CD4-positive, CD25-positive, alpha-beta regulatory T cell (primary cell): ENCODE results near the gene RANBP9. TPM values are rescaled to one million over a fixed set of nuclear protein-coding genes. Genes with fewer than 3 reads are reported as not detected.

Experiments used
- ATAC-seq, 2 donors: fragments of 150-1000 bp; cut with Tn5 transposase; one replicate each; pipeline ENCODE4 v1.10.0; 2021; ENCODE audit warnings: low read depth in 2 of 2, moderate number of reproducible peaks in 2 of 2, moderate library complexity in 1 of 2
- DNase-seq, 3 donors: peaks; one replicate each; pipeline versions ENCODE4 v3.0.0 to v3.0.0-alpha.2; 2012 to 2022; ENCODE audit warnings: mixed read lengths in 1 of 3
- H3K27ac ChIP-seq: one replicate; pipeline ENCODE4 v1.7.0; 2013; ENCODE audit warnings: mild to moderate bottlenecking, low read length; ENCODE audit not compliant: insufficient read depth, poor library complexity, severe bottlenecking
- H3K27me3 ChIP-seq: one replicate; pipeline ENCODE4 v1.7.0; 2013; ENCODE audit warnings: low read length; ENCODE audit not compliant: control insufficient read depth, insufficient read depth
- H3K36me3 ChIP-seq: one replicate; pipeline ENCODE4 v1.7.0; 2013; ENCODE audit warnings: mild to moderate bottlenecking, low read length, moderate library complexity; ENCODE audit not compliant: control insufficient read depth, insufficient read depth
- H3K4me1 ChIP-seq: 2 replicates; pipeline ENCODE4 v1.7.0; 2013; ENCODE audit warnings: mild to moderate bottlenecking, low read length; ENCODE audit not compliant: insufficient read depth, control insufficient read depth, poor library complexity, severe bottlenecking
- H3K4me3 ChIP-seq: one replicate; pipeline ENCODE4 v1.7.0; 2013; ENCODE audit warnings: low read depth, mild to moderate bottlenecking, low read length, moderate library complexity
- H3K9me3 ChIP-seq, 2 experiments: 1 replicate in 1 of 2; 2 replicates in 1 of 2; pipeline ENCODE4 v1.7.0; 2013; ENCODE audit warnings: low read length in 2 of 2, mild to moderate bottlenecking in 1 of 2, moderate library complexity in 1 of 2; ENCODE audit not compliant: control insufficient read depth in 2 of 2
- H3K27ac Mint-ChIP-seq, 3 donors: one replicate each; pipeline ENCODE4 v1.8.0; 2020 to 2022; ENCODE audit warnings: mild to moderate bottlenecking in 3 of 3, mixed read lengths in 3 of 3, moderate library complexity in 2 of 3
- H3K27me3 Mint-ChIP-seq: one replicate; pipeline ENCODE4 v1.8.0; 2022; ENCODE audit warnings: mild to moderate bottlenecking, mixed read lengths
- H3K36me3 Mint-ChIP-seq: one replicate; pipeline ENCODE4 v1.8.0; 2020; ENCODE audit warnings: mixed read lengths
- H3K4me1 Mint-ChIP-seq, 4 donors: one replicate each; pipeline ENCODE4 v1.8.0; 2020 to 2022; ENCODE audit warnings: mixed read lengths in 4 of 4, mild to moderate bottlenecking in 1 of 4
- H3K4me3 Mint-ChIP-seq, 4 donors: one replicate each; pipeline ENCODE4 v1.8.0; 2020 to 2022; ENCODE audit warnings: mild to moderate bottlenecking in 4 of 4, mixed read lengths in 4 of 4, moderate library complexity in 3 of 4
- H3K9me3 Mint-ChIP-seq, 7 donors: one replicate each; pipeline ENCODE4 v1.8.0; 2020 to 2022; ENCODE audit warnings: mixed read lengths in 7 of 7, mild to moderate bottlenecking in 3 of 7, moderate library complexity in 2 of 7
- polyA plus RNA-seq, 4 donors: library from polyadenylated mRNA; unstranded; fragments of 300-500 nt; fragmentation: Illumina TruSeq; gene quantifications; one replicate each; pipeline ENCODE4 v1.2.3, GENCODE V29; 2021
- total RNA-seq: library from RNA; stranded (reverse); gene quantifications from one replicate; pipeline ENCODE4 v1.2.3, GENCODE V29; 2022

Gene RANBP9
- total and polyA plus RNA-seq, 5 donors from 2014 or later = 5.6 to 85.5 (median 11.0) TPM

DNA sequence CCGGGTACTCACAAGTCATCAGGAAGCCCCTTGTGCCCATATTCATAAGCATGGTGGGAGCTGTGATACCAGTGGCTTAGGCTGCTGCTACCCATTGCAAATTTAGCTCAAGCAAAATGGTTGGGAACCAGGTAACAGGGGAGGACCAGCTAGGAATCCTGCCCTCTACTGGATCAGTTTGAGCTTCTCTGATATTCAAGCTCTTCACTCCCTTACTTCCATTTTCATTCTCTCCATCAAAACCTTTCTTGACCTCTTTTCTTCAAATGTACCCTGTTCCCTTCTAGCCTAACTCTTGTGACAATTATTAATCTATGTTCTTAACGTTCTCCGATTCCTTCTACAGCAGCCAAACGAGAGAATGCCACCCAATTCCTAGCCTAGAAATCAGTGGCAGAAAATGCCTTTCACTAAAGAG lies 86.8 kb downstream of the RANBP9 start:
- Histone ChIP-seq H3K27ac (peak overlapping the region; percentile 48), H3K4me1 (peaks cover 4% of the 10 kb centered on the region), H3K9me3 (no peaks in the 10 kb centered on the region), H3K4me3 (no peak overlapping the region), H3K36me3 (peaks cover 91% of the 10 kb centered on the region), H3K27me3 (no peaks in the 10 kb centered on the region)
- ATAC-seq (peak; percentile 61 to 69), DNase-seq (peak in 2 of 3 donors; percentile 48 to 73)
- Mint-ChIP-seq H3K9me3 (no peaks in the 10 kb centered on the region), H3K27ac (peak overlapping the region; percentile 59 to 92 (median 75)), H3K4me1 (peaks cover 14 to 47% (median 30%) of the 10 kb centered on the region in 4 donors), H3K4me3 (no peak overlapping the region), H3K27me3 (no peaks in the 10 kb centered on the region), H3K36me3 (peaks cover 51% of the 10 kb centered on the region)

GRCh38 chr6:13617066-13617465 lies 94.6 kb downstream of the RANBP9 start:
- Histone ChIP-seq H3K36me3 (peaks cover 43% of the 10 kb centered on the region), H3K4me3 (no peak overlapping the region), H3K4me1 (peaks cover 26% of the 10 kb centered on the region), H3K27me3 (no peaks in the 10 kb centered on the region), H3K27ac (peak overlapping the region; percentile 84), H3K9me3 (no peaks in the 10 kb centered on the region)
- H3K9me3 Mint-ChIP-seq = no peaks in the 10 kb centered on the region
- DNase-seq (no peak), ATAC-seq (no peak)
- H3K4me3 Mint-ChIP-seq = peak overlapping the region; percentile 94 to 99 (median 96)
- peaks cover 25% of the 10 kb centered on the region for H3K36me3 Mint-ChIP-seq
- peak overlapping the region in 2 of 3 donors; percentile 87 to 98 for H3K27ac Mint-ChIP-seq
- no peaks in the 10 kb centered on the region for H3K27me3 Mint-ChIP-seq
- H3K4me1 Mint-ChIP-seq = peaks cover 16 to 55% (median 37%) of the 10 kb centered on the region in 4 donors

GRCh38 chr6:13615792-13616120 lies 95.9 kb downstream of the RANBP9 start:
- Histone ChIP-seq H3K36me3 (peaks cover 30% of the 10 kb centered on the region), H3K4me3 (peak overlapping the region; percentile 96), H3K9me3 (no peaks in the 10 kb centered on the region), H3K27me3 (no peaks in the 10 kb centered on the region), H3K4me1 (peaks cover 26% of the 10 kb centered on the region), H3K27ac (peak overlapping the region; percentile 84)
- no peak for ATAC-seq
- Mint-ChIP-seq H3K27me3 (no peaks in the 10 kb centered on the region), H3K36me3 (peaks cover 18% of the 10 kb centered on the region), H3K9me3 (no peaks in the 10 kb centered on the region), H3K4me1 (peaks cover 20 to 57% (median 42%) of the 10 kb centered on the region in 4 donors), H3K27ac (peak overlapping the region; percentile 97 to 98 (median 98)), H3K4me3 (peak overlapping the region; percentile 94 to 99 (median 96))
- DNase-seq = peak; percentile 35 to 39 (median 38)

GRCh38 chr6:13614926-13615791 lies 96.5 kb downstream of the RANBP9 start, which contains the start of gene NOL7:
TSS of gene NOL7 (plus strand) at chr6:13615335. CDS start at chr6:13615359, 24 bp downstream.
- Mint-ChIP-seq H3K36me3 (peaks cover 18% of the 10 kb centered on the region), H3K27ac (peak within 1 kb of the TSS; percentile 97 to 98 (median 98)), H3K4me1 (peaks cover 20 to 61% (median 42%) of the 10 kb centered on the region in 4 donors), H3K4me3 (peak within 1 kb of the TSS; percentile 94 to 99 (median 96)), H3K27me3 (no peaks in the 10 kb centered on the region), H3K9me3 (no peaks in the 10 kb centered on the region)
- Histone ChIP-seq H3K27ac (peak within 1 kb of the TSS; percentile 84), H3K4me3 (peak within 1 kb of the TSS; percentile 96), H3K27me3 (no peaks in the 10 kb centered on the region), H3K36me3 (peaks cover 24% of the 10 kb centered on the region), H3K9me3 (no peaks in the 10 kb centered on the region), H3K4me1 (peaks cover 26% of the 10 kb centered on the region)
- peak; percentile 98 for DNase-seq
- ATAC-seq = peak; percentile 94

DNA sequence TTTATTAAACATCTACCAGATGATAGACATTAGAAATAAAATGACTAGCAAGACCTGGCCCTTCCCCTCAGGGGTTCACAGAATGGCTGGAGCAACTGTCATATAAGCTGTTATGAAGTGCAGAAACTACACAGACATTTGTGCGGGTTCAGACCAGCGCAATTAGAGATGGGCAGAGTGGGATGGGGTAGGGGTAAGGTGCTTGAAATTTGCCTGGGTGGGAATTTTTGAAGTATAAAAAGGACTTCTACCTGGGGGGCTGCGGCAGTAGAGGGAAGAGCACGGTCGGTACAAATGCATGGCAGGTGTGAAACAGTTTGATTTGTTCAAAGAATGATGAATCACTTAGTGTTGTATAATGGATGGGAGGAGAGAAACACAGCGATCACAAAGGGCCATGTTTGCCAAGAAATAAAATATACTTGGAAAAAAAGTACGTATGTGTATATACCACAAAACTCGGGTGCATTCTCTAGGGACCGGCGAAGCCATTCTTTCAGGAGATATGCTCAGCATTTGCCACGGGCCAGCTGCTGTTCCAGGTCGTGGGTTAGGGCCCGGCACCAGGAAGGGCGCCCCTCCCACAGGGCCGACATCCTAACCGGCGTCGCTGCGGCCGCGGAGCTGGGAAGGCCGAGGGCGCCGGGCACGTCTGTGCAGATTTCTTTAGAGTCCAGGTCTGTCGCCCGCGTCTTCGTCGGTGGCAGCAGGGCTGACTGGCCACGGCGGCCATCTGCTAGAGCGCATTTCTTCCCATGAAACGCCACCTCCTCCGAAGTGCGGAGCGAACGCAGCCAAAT lies 97.3 kb downstream of the RANBP9 start:
- Histone ChIP-seq H3K36me3 (peaks cover 18% of the 10 kb centered on the region), H3K4me3 (peak overlapping the region; percentile 96), H3K4me1 (peaks cover 26% of the 10 kb centered on the region), H3K27me3 (no peaks in the 10 kb centered on the region), H3K9me3 (no peaks in the 10 kb centered on the region), H3K27ac (peak overlapping the region; percentile 84)
- no peaks in the 10 kb centered on the region for H3K27me3 Mint-ChIP-seq
- DNase-seq (peak in 1 of 3 donors; percentile 24), ATAC-seq (no peak)
- H3K4me1 Mint-ChIP-seq = peaks cover 20 to 61% (median 41%) of the 10 kb centered on the region in 4 donors
- H3K9me3 Mint-ChIP-seq = no peaks in the 10 kb centered on the region
- H3K36me3 Mint-ChIP-seq = peaks cover 18% of the 10 kb centered on the region
- peak overlapping the region; percentile 52 to 98 (median 97) for H3K27ac Mint-ChIP-seq
- H3K4me3 Mint-ChIP-seq = peak overlapping the region; percentile 94 to 99 (median 96)

- H3K9me3 ChIP-seq = no peaks in the 10 kb centered on the region
- no peaks in the 10 kb centered on the region for H3K27me3 ChIP-seq
- Mint-ChIP-seq H3K27ac (peak overlapping the region in 1 of 3 donors; percentile 97), H3K27me3 (no peaks in the 10 kb centered on the region), H3K4me3 (peak overlapping the region; percentile 43 to 99 (median 95)), H3K36me3 (peaks cover 14% of the 10 kb centered on the region), H3K9me3 (no peaks in the 10 kb centered on the region), H3K4me1 (peaks cover 20 to 52% (median 35%) of the 10 kb centered on the region in 4 donors)
- no peak for ATAC-seq
- no peak overlapping the region for H3K4me3 ChIP-seq
- peaks cover 8% of the 10 kb centered on the region for H3K36me3 ChIP-seq
- no peak for DNase-seq
- H3K27ac ChIP-seq = no peak overlapping the region
- peaks cover 26% of the 10 kb centered on the region for H3K4me1 ChIP-seq
Observed at GRCh38 chr6:13613029-13613594, 98.5 kb downstream of the RANBP9 start.

DNA sequence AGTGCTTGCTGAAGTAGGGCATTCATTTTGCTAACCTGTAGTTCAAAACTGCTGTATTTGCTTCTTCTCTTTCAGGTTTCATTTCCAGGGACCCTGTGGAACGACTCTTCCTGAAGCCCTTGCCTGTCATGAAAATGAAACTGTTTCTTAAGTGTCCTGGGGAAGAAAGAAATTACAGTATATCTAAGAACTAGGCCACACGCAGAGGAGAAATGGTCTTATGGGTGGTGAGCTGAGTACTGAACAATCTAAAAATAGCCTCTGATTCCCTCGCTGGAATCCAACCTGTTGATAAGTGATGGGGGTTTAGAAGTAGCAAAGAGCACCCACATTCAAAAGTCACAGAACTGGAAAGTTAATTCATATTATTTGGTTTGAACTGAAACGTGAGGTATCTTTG lies 99.9 kb downstream of the RANBP9 start:
- Mint-ChIP-seq H3K4me3 (peak overlapping the region in 3 of 4 donors; percentile 10 to 16 (median 10)), H3K36me3 (peaks cover 8% of the 10 kb centered on the region), H3K27ac (peak overlapping the region in 2 of 3 donors; percentile 9 to 10), H3K27me3 (no peaks in the 10 kb centered on the region), H3K4me1 (peaks cover 11 to 40% (median 27%) of the 10 kb centered on the region in 4 donors), H3K9me3 (no peaks in the 10 kb centered on the region)
- Histone ChIP-seq H3K27ac (no peak overlapping the region), H3K4me3 (no peak overlapping the region), H3K36me3 (no peaks in the 10 kb centered on the region), H3K4me1 (peaks cover 19% of the 10 kb centered on the region), H3K9me3 (no peaks in the 10 kb centered on the region), H3K27me3 (no peaks in the 10 kb centered on the region)
- ATAC-seq = no peak
- peak in 1 of 3 donors; percentile 43 for DNase-seq
